OCI-LY7 (cell line): Measurements from ENCODE around the gene SMCHD1.

ENCODE experiments used
- CTCF ChIP-seq: fragments of 200-600 bp; sonication (generic); conservative IDR thresholded peaks from 2 replicates; pipeline ENCODE4 v1.5.1; 2014; ENCODE audit warnings: mild to moderate bottlenecking, antibody characterized with exemption, low read length, moderate library complexity, mixed read lengths
- EZH2phosphoT487 ChIP-seq: fragments of 200-600 bp; sonication (generic); IDR thresholded peaks from 2 replicates; pipeline ENCODE4 v1.6.1; 2018; ENCODE audit warnings: low read depth, borderline replicate concordance, mild to moderate bottlenecking, mixed run types, antibody characterized with exemption, low read length, moderate library complexity, mixed read lengths

GRCh38 chr18:2823966-2824365, 168.4 kb downstream of the SMCHD1 start:
- TF ChIP-seq CTCF (no peak), EZH2phosphoT487 (no peak)
